ENCODE results near the gene FLAD1.

GRCh38 chr1:154958036-154958435 is 25.1 kb upstream of the FLAD1 start:
- TF ChIP-seq CTCF (conservative IDR thresholded peaks at IDR 0.05 in 1 of 2, IDR thresholded peaks at IDR 0.05 in 1 of 2; ENCODE audit: low read depth in 1 of 2, low read length in 2 of 2) (no peak), EZH2 (IDR thresholded peaks at IDR 0.05; ENCODE audit: low read length, missing control alignments) (no peak)

All from fibroblast of lung (primary cell).